HCT116 (cell line): ENCODE measurements around the gene ISG20. TPM values are rescaled to one million over a fixed set of nuclear protein-coding genes. Genes with fewer than 3 reads are reported as not detected.

Source experiments
- ATAC-seq: fragments of 200-7000 bp; cut with Tn5 transposase; 2 replicates; pipeline ENCODE4 v1.9.1; 2020; ENCODE audit warnings: mild to moderate bottlenecking, moderate library complexity
- BruUV-seq: library from RNA; stranded (reverse); fragments of 400-500 nt; replicated peaks from 2 replicates; lab custom pipeline; 2021; lab: Mats Ljungman, UMichigan
- CTCF ChIA-PET: fragments of 300-600 bp; sonication (Branson Sonifier 250); formaldehyde crosslinking; loops from one replicate; lab custom pipeline; 2021; ENCODE audit warnings: antibody characterized with exemption; lab: Charles Lee
- POLR2A ChIA-PET: fragments of 300-600, 350-600 bp; sonication (Branson Sonifier 250); formaldehyde crosslinking; loops from one replicate; lab custom pipeline; 2021; ENCODE audit warnings: antibody characterized with exemption; lab: Charles Lee
- RAD21 ChIA-PET, 2 experiments: fragments of 300-600 bp; sonication (Branson Sonifier 250); formaldehyde crosslinking; loops; one replicate each; lab custom pipeline; 2023; ENCODE audit warnings: low total read pairs in 2 of 2; ENCODE audit not compliant: uncharacterized antibody in 2 of 2, unreplicated experiment in 2 of 2, low non-redundant PET in 1 of 2; lab: Charles Lee
- DNase-seq: peaks from one replicate; pipeline ENCODE4 v3.0.0-alpha.2; 2010; ENCODE audit warnings: low read depth, low spot score
- H2AFZ ChIP-seq: fragments of 200-600 bp; shearing (Covaris generic), sonication (generic); 2 replicates; pipeline ENCODE4 v1.6.1; 2017; ENCODE audit warnings: low read depth, mixed run types, mixed read lengths, antibody characterized with exemption, low read length; ENCODE audit not compliant: poor library complexity, severe bottlenecking
- H3K27ac ChIP-seq: 2 replicates; pipeline ENCODE4 v1.5.1; 2012; ENCODE audit warnings: low read depth, low read length
- H3K27me3 ChIP-seq: fragments of 200-600 bp; sonication (generic); 2 replicates; pipeline ENCODE4 v1.6.1; 2016; ENCODE audit warnings: mixed run types, low read length, mixed read lengths; ENCODE audit not compliant: insufficient read depth
- H3K36me3 ChIP-seq, 2 experiments: fragments of 200-500 bp in 1 of 2; fragments of 200-600 bp in 1 of 2; sonication (Bioruptor generic) in 1 of 2; sonication (generic) in 1 of 2; 2 replicates each; pipeline versions ENCODE4 v1.5.1 to v1.6.1; 2014 to 2016; ENCODE audit warnings: low read length in 2 of 2, inconsistent platforms in 1 of 2, mixed read lengths in 1 of 2, mixed run types in 1 of 2; ENCODE audit not compliant: insufficient read depth in 2 of 2, control insufficient read depth in 1 of 2
- H3K4me1 ChIP-seq, 2 experiments: fragments of 200-600 bp in 1 of 2; sonication (generic) in 1 of 2; 2 replicates each; pipeline versions ENCODE4 v1.5.1 to v1.6.1; 2012 to 2017; ENCODE audit warnings: low read length in 2 of 2, inconsistent platforms in 1 of 2, mild to moderate bottlenecking in 1 of 2, mixed read lengths in 1 of 2, mixed run types in 1 of 2, moderate library complexity in 1 of 2; ENCODE audit not compliant: insufficient read depth in 2 of 2, control insufficient read depth in 1 of 2
- H3K4me2 ChIP-seq: fragments of 200-600 bp; sonication (generic); 2 replicates; pipeline ENCODE4 v1.6.1; 2017; ENCODE audit warnings: mixed run types, low read length, mixed read lengths
- H3K4me3 ChIP-seq, 2 experiments: fragments of 200-600 bp in 1 of 2; sonication (generic) in 1 of 2; replicated peaks in 1 of 2; 2 replicates each; pipeline ENCODE4 v1.5.1; 2011 to 2016; ENCODE audit warnings: low read length in 2 of 2, control low read depth in 1 of 2, low read depth in 1 of 2, mild to moderate bottlenecking in 1 of 2, mixed read lengths in 1 of 2, mixed run types in 1 of 2
- H3K79me2 ChIP-seq: fragments of 200-600 bp; sonication (generic); 2 replicates; pipeline ENCODE4 v1.6.1; 2017; ENCODE audit warnings: mild to moderate bottlenecking, mixed run types, low read length, moderate library complexity, mixed read lengths; ENCODE audit not compliant: insufficient read depth
- H3K9ac ChIP-seq: fragments of 200-600 bp; sonication (generic); 2 replicates; pipeline ENCODE4 v1.6.1; 2016; ENCODE audit warnings: low read length, mixed read lengths
- H3K9me2 ChIP-seq: fragments of 200-600 bp; sonication (generic), shearing (Covaris generic); 2 replicates; pipeline ENCODE4 v1.6.1; 2017; ENCODE audit warnings: mixed run types, mild to moderate bottlenecking, moderate library complexity; ENCODE audit not compliant: insufficient read depth
- H3K9me3 ChIP-seq, 2 experiments: fragments of 200-500 bp in 1 of 2; fragments of 200-600 bp in 1 of 2; sonication (Bioruptor generic) in 1 of 2; sonication (generic) in 1 of 2; 2 replicates each; pipeline ENCODE4 v1.6.1; 2014 to 2017; ENCODE audit warnings: low read length in 2 of 2, mixed read lengths in 2 of 2, inconsistent platforms in 1 of 2, low read depth in 1 of 2, mild to moderate bottlenecking in 1 of 2, mixed run types in 1 of 2, moderate library complexity in 1 of 2; ENCODE audit not compliant: control insufficient read depth in 1 of 2, insufficient read depth in 1 of 2
- H4K20me1 ChIP-seq: fragments of 200-600 bp; sonication (generic), shearing (Covaris generic); 2 replicates; pipeline ENCODE4 v1.6.1; 2017; ENCODE audit warnings: mixed run types, mild to moderate bottlenecking, moderate library complexity; ENCODE audit not compliant: insufficient read depth
- ELF1 ChIP-seq: IDR thresholded peaks from 2 replicates; pipeline ENCODE4 v1.6.1; 2012; ENCODE audit warnings: low read depth, borderline replicate concordance
- FOSL1 ChIP-seq: IDR thresholded peaks from 2 replicates; pipeline ENCODE4 v1.6.1; 2012; ENCODE audit warnings: low read depth
- POLR2A ChIP-seq: IDR thresholded peaks from 2 replicates; pipeline ENCODE4 v1.7.0; 2011; ENCODE audit warnings: borderline replicate concordance; ENCODE audit not compliant: insufficient read depth, insufficient read length; ENCODE audit errors: extremely low read depth
- POLR2AphosphoS5 ChIP-seq: IDR thresholded peaks from 2 replicates; pipeline ENCODE4 v1.6.1; 2011; ENCODE audit warnings: mild to moderate bottlenecking, low read depth, low read length, moderate library complexity
- RAD21 ChIP-seq: IDR thresholded peaks from 2 replicates; pipeline ENCODE4 v1.6.1; 2012; ENCODE audit warnings: low read depth, mild to moderate bottlenecking
- SIN3A ChIP-seq: IDR thresholded peaks from 2 replicates; pipeline ENCODE4 v1.6.1; 2012; ENCODE audit warnings: low read depth
- SRF ChIP-seq: IDR thresholded peaks from 2 replicates; pipeline ENCODE4 v1.6.1; 2012; ENCODE audit warnings: low read depth
- TCF7L2 ChIP-seq: IDR thresholded peaks from 2 replicates; pipeline ENCODE4 v1.7.0; 2011; ENCODE audit warnings: borderline replicate concordance, inconsistent platforms; ENCODE audit not compliant: insufficient read depth, insufficient read length; ENCODE audit errors: extremely low read depth
- ZFX ChIP-seq: fragments of 450-650 bp; IDR thresholded peaks from 2 replicates; pipeline ENCODE4 v1.6.1; 2017
- intact Hi-C: fragments of 100-400 bp; cut with micrococcal nuclease; formaldehyde crosslinking; loops from 2 replicates; pipeline ENCODE4 v1.10.0; 2022
- total RNA-seq: library from RNA; stranded (reverse); gene quantifications from one replicate; pipeline ENCODE4 v1.2.1, GENCODE V29; 2021; ENCODE audit not compliant: unreplicated experiment

The ISG20 gene
- total RNA-seq, 1 experiment from 2014 or later: 11.0 TPM

GRCh38 chr15:88648357-88649214 is 9.8 kb downstream of the ISG20 start:
- Histone ChIP-seq H4K20me1 (no peaks in the 10 kb centered on the region), H2AFZ (no peak overlapping the region), H3K36me3 (no peaks in the 10 kb centered on the region), H3K79me2 (no peaks in the 10 kb centered on the region), H3K9ac (no peak overlapping the region), H3K9me3 (no peaks in the 10 kb centered on the region), H3K4me1 (peaks cover 23 to 26% of the 10 kb centered on the region in 2 experiments), H3K4me2 (peak overlapping the region; percentile 56), H3K9me2 (no peaks in the 10 kb centered on the region), H3K27ac (peak overlapping the region; percentile 27; the same call in 1 of the 2 replicates), H3K27me3 (no peaks in the 10 kb centered on the region), H3K4me3 (no peak overlapping the region)
- TF ChIP-seq SIN3A: no peak
- TF ChIP-seq POLR2A: no peak
- no peak for TF ChIP-seq SRF
- TF ChIP-seq POLR2AphosphoS5: 0 out of 2 replicates have a peak, but pooled peaks have one; percentile 7
- TF ChIP-seq ZFX: no peak
- CTCF ChIA-PET: interaction anchor here (1.0 kb wide), 1 partner anchor 186 kb away, joined by 3 read pairs; no protein-coding TSS in a partner anchor
- no TSS peak for BruUV-seq
- POLR2A ChIA-PET: no interaction called here
- ATAC-seq: peak; percentile 48
- intact Hi-C loops: no loop called here
- RAD21 ChIA-PET: no interaction called here
- DNase-seq: no peak

- no peaks in the 10 kb centered on the region for H3K9me2 ChIP-seq
- peaks cover 23 to 26% of the 10 kb centered on the region in 2 experiments for H3K4me1 ChIP-seq
- H3K4me2 ChIP-seq: peak overlapping the region; percentile 56
- H3K9me3 ChIP-seq: no peaks in the 10 kb centered on the region
- no peak overlapping the region for H3K4me3 ChIP-seq
- DNase-seq: peak; percentile 34
- no peaks in the 10 kb centered on the region for H3K79me2 ChIP-seq
- intact Hi-C loops: no loop called here
- no peaks in the 10 kb centered on the region for H3K36me3 ChIP-seq
- CTCF ChIA-PET: no interaction called here
- POLR2A ChIA-PET: interaction anchor here (1.1 kb wide), 1 partner anchor 11 kb away, joined by 3 read pairs; the partner anchor contains the start of gene ISG20
- RAD21 ChIA-PET: no interaction called here
- H3K27me3 ChIP-seq: no peaks in the 10 kb centered on the region
- no peak overlapping the region for H2AFZ ChIP-seq
- H3K9ac ChIP-seq: no peak overlapping the region
- no peaks in the 10 kb centered on the region for H4K20me1 ChIP-seq
- TF ChIP-seq TCF7L2 (no peak), POLR2A (no peak), FOSL1 (peak; percentile 3), RAD21 (no peak), ELF1 (no peak)
- BruUV-seq: no TSS peak
- H3K27ac ChIP-seq: peak overlapping the region; percentile 27; the same call in 1 of the 2 replicates
- ATAC-seq: peak; percentile 62
These were observed 10.5 kb downstream of the ISG20 start for GRCh38 chr15:88649286-88649733.
